Neural cell (in vitro differentiated cells): ENCODE results near the gene RUBCN. TPM values are rescaled to one million over a fixed set of nuclear protein-coding genes. Genes with fewer than 3 reads are reported as not detected.

Experiments used
- H2AFZ ChIP-seq: fragments of 200-600, 300-800 bp; sonication (generic), shearing (Covaris generic); 2 replicates; pipeline ENCODE4 v1.6.0; 2014; ENCODE audit warnings: low read depth, mild to moderate bottlenecking, antibody characterized with exemption, low read length, moderate library complexity
- H3F3A ChIP-seq: fragments of 200-600 bp; shearing (Covaris generic); 2 replicates; pipeline ENCODE4 v1.6.1; 2016; ENCODE audit warnings: mild to moderate bottlenecking, moderate library complexity, mixed read lengths, antibody characterized with exemption, low read length; ENCODE audit not compliant: insufficient read depth, poor library complexity, severe bottlenecking
- H3K27ac ChIP-seq: fragments of 200-600, 300-800 bp; sonication (generic), shearing (Covaris generic); 2 replicates; pipeline ENCODE4 v1.5.1; 2014; ENCODE audit warnings: mild to moderate bottlenecking, low read length, moderate library complexity
- H3K27me3 ChIP-seq: fragments of 300-800, 200-600 bp; sonication (generic), shearing (Covaris generic); 2 replicates; pipeline ENCODE4 v1.6.0; 2014; ENCODE audit warnings: mild to moderate bottlenecking, low read depth, low read length, moderate library complexity; ENCODE audit not compliant: insufficient read depth
- H3K36me3 ChIP-seq: fragments of 300-800, 200-600 bp; sonication (generic), shearing (Covaris generic); 2 replicates; pipeline ENCODE4 v1.5.1; 2014; ENCODE audit warnings: mild to moderate bottlenecking, antibody characterized with exemption, low read length, moderate library complexity; ENCODE audit not compliant: insufficient read depth
- H3K4me2 ChIP-seq: fragments of 300-800, 200-600 bp; sonication (generic), shearing (Covaris generic); 2 replicates; pipeline ENCODE4 v1.6.0; 2014; ENCODE audit warnings: mild to moderate bottlenecking, low read length
- H3K4me3 ChIP-seq: fragments of 300-800, 200-600 bp; sonication (generic), shearing (Covaris generic); 2 replicates; pipeline ENCODE4 v1.5.1; 2014; ENCODE audit warnings: mild to moderate bottlenecking, low read length, moderate library complexity
- H3K79me2 ChIP-seq: fragments of 200-600 bp; shearing (Covaris generic); replicated peaks from 2 replicates; pipeline ENCODE4 v1.6.0; 2014; ENCODE audit warnings: mild to moderate bottlenecking, low read length, moderate library complexity; ENCODE audit not compliant: insufficient read depth
- H3K9ac ChIP-seq: fragments of 300-800, 200-600 bp; sonication (generic), shearing (Covaris generic); 2 replicates; pipeline ENCODE4 v1.6.1; 2016; ENCODE audit warnings: mild to moderate bottlenecking, low read length, mixed read lengths
- H3K9me2 ChIP-seq: fragments of 200-600 bp; shearing (Covaris generic); 2 replicates; pipeline ENCODE4 v1.6.1; 2016; ENCODE audit warnings: mild to moderate bottlenecking, low read length, mixed read lengths; ENCODE audit not compliant: insufficient read depth
- H3K9me3 ChIP-seq: fragments of 200-600, 300-800 bp; sonication (generic), shearing (Covaris generic); 2 replicates; pipeline ENCODE4 v1.6.1; 2016; ENCODE audit warnings: mild to moderate bottlenecking, mixed run types, low read length, moderate library complexity, mixed read lengths
- H4K20me1 ChIP-seq: fragments of 200-600 bp; shearing (Covaris generic); 2 replicates; pipeline ENCODE4 v1.6.1; 2016; ENCODE audit warnings: mild to moderate bottlenecking, mixed run types; ENCODE audit not compliant: insufficient read depth
- CTCF ChIP-seq: fragments of 450-650 bp; IDR thresholded peaks from 2 replicates; pipeline ENCODE4 v1.5.1; 2014; ENCODE audit warnings: antibody characterized with exemption, mild to moderate bottlenecking, moderate library complexity; ENCODE audit not compliant: poor library complexity, severe bottlenecking
- EP300 ChIP-seq: fragments of 450-650 bp; conservative IDR thresholded peaks from 2 replicates; pipeline ENCODE4 v1.6.1; 2014; ENCODE audit warnings: antibody characterized with exemption, mild to moderate bottlenecking, moderate library complexity; ENCODE audit not compliant: poor library complexity, severe bottlenecking
- EZH2 ChIP-seq: fragments of 200-600, 300-800 bp; shearing (Covaris generic), sonication (generic); IDR thresholded peaks from 2 replicates; pipeline ENCODE4 v1.6.1; 2014; ENCODE audit warnings: antibody characterized with exemption, low read length, borderline replicate concordance, mild to moderate bottlenecking; ENCODE audit not compliant: insufficient read depth, poor library complexity, severe bottlenecking
- MXI1 ChIP-seq: fragments of 450-650 bp; conservative IDR thresholded peaks from 2 replicates; pipeline ENCODE4 v1.6.1; 2014; ENCODE audit warnings: antibody characterized with exemption, mild to moderate bottlenecking; ENCODE audit not compliant: poor library complexity, severe bottlenecking
- POLR2AphosphoS5 ChIP-seq: IDR thresholded peaks from 2 replicates; pipeline ENCODE4 v1.6.1; 2012
- RAD21 ChIP-seq: fragments of 450-650 bp; conservative IDR thresholded peaks from 2 replicates; pipeline ENCODE4 v1.6.1; 2014; ENCODE audit warnings: antibody characterized with exemption, mild to moderate bottlenecking, moderate library complexity
- REST ChIP-seq: IDR thresholded peaks from 2 replicates; pipeline ENCODE4 v1.6.1; 2012; ENCODE audit warnings: borderline replicate concordance
- SMC3 ChIP-seq: fragments of 450-650 bp; conservative IDR thresholded peaks from 2 replicates; pipeline ENCODE4 v1.6.1; 2014; ENCODE audit warnings: antibody characterized with exemption, mild to moderate bottlenecking, moderate library complexity; ENCODE audit not compliant: poor library complexity
- TAF1 ChIP-seq: IDR thresholded peaks from 2 replicates; pipeline ENCODE4 v1.6.1; 2012; ENCODE audit warnings: low read depth
- polyA plus RNA-seq: library from polyadenylated mRNA; depleted of rRNA; stranded (reverse); fragments of >200 nt; gene quantifications from 2 replicates; pipeline ENCODE4 v1.2.3, GENCODE V29; 2014

Gene RUBCN
- polyA plus RNA-seq, 1 donor from 2014 or later: 16.1 TPM

GRCh38 chr3:197709135-197709534, 27.6 kb downstream of the RUBCN start:
- H3K27ac ChIP-seq: no peak overlapping the region

GRCh38 chr3:197706658-197707057, 30.0 kb downstream of the RUBCN start:
- TF ChIP-seq EZH2 (no peak), REST (no peak), MXI1 (no peak), RAD21 (no peak), CTCF (no peak), EP300 (no peak)
- no peaks in the 10 kb centered on the region for H3K27me3 ChIP-seq
- no peak overlapping the region for H2AFZ ChIP-seq
- no peaks in the 10 kb centered on the region for H3F3A ChIP-seq
- no peaks in the 10 kb centered on the region for H4K20me1 ChIP-seq
- no peaks in the 10 kb centered on the region for H3K9me3 ChIP-seq
- H3K79me2 ChIP-seq: no peaks in the 10 kb centered on the region
- H3K36me3 ChIP-seq: no peaks in the 10 kb centered on the region
- no peak overlapping the region for H3K4me2 ChIP-seq
- no peak overlapping the region for H3K9ac ChIP-seq
- no peak overlapping the region for H3K27ac ChIP-seq
- H3K4me3 ChIP-seq: no peak overlapping the region
- no peaks in the 10 kb centered on the region for H3K9me2 ChIP-seq

More at GRCh38 chr3:197709135-197709534, 27.6 kb downstream of the RUBCN start:
- Histone ChIP-seq H3K79me2 (no peaks in the 10 kb centered on the region), H3F3A (no peaks in the 10 kb centered on the region), H3K36me3 (no peaks in the 10 kb centered on the region), H3K9ac (no peak overlapping the region), H3K4me2 (no peak overlapping the region), H4K20me1 (no peaks in the 10 kb centered on the region), H2AFZ (no peak overlapping the region), H3K4me3 (no peak overlapping the region), H3K9me3 (no peaks in the 10 kb centered on the region), H3K27me3 (no peaks in the 10 kb centered on the region), H3K9me2 (no peaks in the 10 kb centered on the region)
- TF ChIP-seq MXI1: no peak
- no peak for TF ChIP-seq REST
- TF ChIP-seq EZH2: no peak
- TF ChIP-seq EP300: no peak
- TF ChIP-seq POLR2AphosphoS5: no peak
- no peak for TF ChIP-seq CTCF
- no peak for TF ChIP-seq RAD21
- no peak for TF ChIP-seq SMC3
- TF ChIP-seq TAF1: no peak
